Mucosa of gallbladder (tissue), 1 donor: Measurements from ENCODE around the gene RUNX2. TPM values are rescaled to one million over a fixed set of nuclear protein-coding genes. Genes with fewer than 3 reads are reported as not detected.
"Not testable (repeated sequence)": the region's sequence is repeated elsewhere in the genome, so short reads cannot be mapped to it uniquely, and the experiment has no call there.

Experiments
- DNase-seq: peaks from one replicate; pipeline ENCODE4 v3.0.0-alpha.2; 2020; ENCODE audit warnings: low spot score
- total RNA-seq: library from RNA; stranded (reverse); gene quantifications from one replicate; pipeline ENCODE4 v1.2.1, GENCODE V29; 2021
- donor health status: DM: no; HTN: no; CAD: no.

Gene RUNX2
- total RNA-seq, 1 donor from 2014 or later: 5.3 TPM

- no peak for DNase-seq
Observed at GRCh38 chr6:45555981-45556771, 228.0 kb downstream of the RUNX2 start.

GRCh38 chr6:45556828-45557227 lies 228.7 kb downstream of the RUNX2 start:
- DNase-seq: no peak

- no peak for DNase-seq
Observed at GRCh38 chr6:45557454-45557853, 229.3 kb downstream of the RUNX2 start.

GRCh38 chr6:45558858-45559257 lies 230.7 kb downstream of the RUNX2 start:
- no peak for DNase-seq

- DNase-seq: not testable (repeated sequence)
Observed at GRCh38 chr6:45560321-45560820, 232.2 kb downstream of the RUNX2 start.

- no peak for DNase-seq
Observed at GRCh38 chr6:45562171-45562570, 234.0 kb downstream of the RUNX2 start.

- no peak for DNase-seq
Observed at GRCh38 chr6:45563041-45563440, 234.9 kb downstream of the RUNX2 start.

- DNase-seq: no peak
Observed at GRCh38 chr6:45563844-45564243, 235.7 kb downstream of the RUNX2 start.

GRCh38 chr6:45566882-45567281 lies 238.8 kb downstream of the RUNX2 start:
- peak; percentile 42 for DNase-seq

GRCh38 chr6:45567879-45568278 lies 239.7 kb downstream of the RUNX2 start:
- no peak for DNase-seq

GRCh38 chr6:45568626-45569025 lies 240.5 kb downstream of the RUNX2 start:
- DNase-seq: no peak

- DNase-seq: no peak
Observed at GRCh38 chr6:45569210-45569945, 241.2 kb downstream of the RUNX2 start.

- no peak for DNase-seq
Observed at GRCh38 chr6:45571159-45571558, 243.0 kb downstream of the RUNX2 start.

GRCh38 chr6:45572833-45573232 lies 244.7 kb downstream of the RUNX2 start:
- no peak for DNase-seq

- no peak for DNase-seq
Observed at GRCh38 chr6:45574014-45574461, 245.9 kb downstream of the RUNX2 start.

GRCh38 chr6:45574885-45575284 lies 246.8 kb downstream of the RUNX2 start:
- no peak for DNase-seq

- no peak for DNase-seq
Observed at GRCh38 chr6:45576648-45577624, 248.8 kb downstream of the RUNX2 start.

GRCh38 chr6:45577836-45578504 lies 249.8 kb downstream of the RUNX2 start:
- no peak for DNase-seq

- no peak for DNase-seq
Observed at GRCh38 chr6:45584127-45584526, 256.0 kb downstream of the RUNX2 start.

GRCh38 chr6:45586216-45587171 lies 258.4 kb downstream of the RUNX2 start:
- DNase-seq: no peak
